HepG2 (cell line): ENCODE data around the gene PPP1R14D. TPM values are rescaled to one million over a fixed set of nuclear protein-coding genes. Genes with fewer than 3 reads are reported as not detected.

ENCODE experiments used
- ETV6 ChIP-seq: sonication (generic); formaldehyde crosslinking; conservative IDR thresholded peaks from 2 replicates; pipeline ENCODE4 v1.4.0; 2020; ENCODE audit warnings: missing genetic modification reagents
- HIVEP1 ChIP-seq: sonication (generic); formaldehyde crosslinking; IDR thresholded peaks from 2 replicates; pipeline ENCODE4 v1.4.0; 2020; ENCODE audit warnings: mild to moderate bottlenecking, missing genetic modification reagents
- KAT8 ChIP-seq: IDR thresholded peaks from 2 replicates; pipeline ENCODE4 v1.6.1; 2016; ENCODE audit warnings: missing genetic modification reagents, missing compliant biosample characterization
- RELA ChIP-seq: sonication (generic); formaldehyde crosslinking; IDR thresholded peaks from 2 replicates; pipeline ENCODE4 v1.4.0; 2020; ENCODE audit warnings: missing genetic modification reagents
- SNAI1 ChIP-seq: sonication (generic); formaldehyde crosslinking; IDR thresholded peaks from 2 replicates; pipeline ENCODE4 v1.5.0; 2020; ENCODE audit warnings: mild to moderate bottlenecking, missing genetic modification reagents, borderline replicate concordance
- ZFP1 ChIP-seq: IDR thresholded peaks from 2 replicates; pipeline ENCODE4 v1.6.1; 2016
- ZNF350 ChIP-seq: sonication (generic); formaldehyde crosslinking; IDR thresholded peaks from 2 replicates; pipeline ENCODE4 v1.4.0; 2020; ENCODE audit warnings: mild to moderate bottlenecking, low read depth, missing genetic modification reagents, borderline replicate concordance
- polyA plus RNA-seq, 8 experiments: library from polyadenylated mRNA; depleted of rRNA in 3 of 8; stranded (reverse) in 7 of 8; unstranded in 1 of 8; fragments of >200 nt; fragmentation: Illumina TruSeq in 4 of 8; extraction: Trizol in 4 of 8; gene quantifications; 2 replicates each; pipeline versions ENCODE4 v1.2.1 to v1.2.3, GENCODE V29; 2011 to 2016; ENCODE audit warnings: low read depth in 4 of 8, missing spikeins in 1 of 8, mixed read lengths in 1 of 8; ENCODE audit not compliant: insufficient read depth in 1 of 8
- total RNA-seq, 5 experiments: library from RNA; depleted of rRNA; stranded (reverse); fragments of >200 nt; fragmentation: Illumina TruSeq; extraction: Trizol; gene quantifications; 2 replicates each; pipeline ENCODE4 v1.2.3, GENCODE V29; 2016; ENCODE audit warnings: low read depth in 1 of 5
- TF ChIP-seq, protein P1 (sequence below): sonication (generic); formaldehyde crosslinking; IDR thresholded peaks from 2 replicates; pipeline ENCODE4 v1.4.0; 2020; ENCODE audit warnings: missing genetic modification reagents
- TF ChIP-seq, protein P2 (sequence below): sonication (generic); formaldehyde crosslinking; IDR thresholded peaks from 2 replicates; pipeline ENCODE4 v1.4.0; 2020; ENCODE audit warnings: missing genetic modification reagents
- TF ChIP-seq, protein P3 (sequence below): IDR thresholded peaks from 2 replicates; pipeline ENCODE4 v1.6.1; 2016; ENCODE audit warnings: missing compliant biosample characterization, missing genetic modification reagents, borderline replicate concordance
- TF ChIP-seq, protein P4 (sequence below): sonication (generic); formaldehyde crosslinking; IDR thresholded peaks from 2 replicates; pipeline ENCODE4 v1.5.1; 2020; ENCODE audit warnings: mild to moderate bottlenecking, missing genetic modification reagents, moderate library complexity

PPP1R14D gene
- total and polyA plus RNA-seq, 2 of the 13 experiments (the other 11 are each of a cell fraction or from before 2014, with no cell fraction given): 0.53 to 0.55 TPM

DNA sequence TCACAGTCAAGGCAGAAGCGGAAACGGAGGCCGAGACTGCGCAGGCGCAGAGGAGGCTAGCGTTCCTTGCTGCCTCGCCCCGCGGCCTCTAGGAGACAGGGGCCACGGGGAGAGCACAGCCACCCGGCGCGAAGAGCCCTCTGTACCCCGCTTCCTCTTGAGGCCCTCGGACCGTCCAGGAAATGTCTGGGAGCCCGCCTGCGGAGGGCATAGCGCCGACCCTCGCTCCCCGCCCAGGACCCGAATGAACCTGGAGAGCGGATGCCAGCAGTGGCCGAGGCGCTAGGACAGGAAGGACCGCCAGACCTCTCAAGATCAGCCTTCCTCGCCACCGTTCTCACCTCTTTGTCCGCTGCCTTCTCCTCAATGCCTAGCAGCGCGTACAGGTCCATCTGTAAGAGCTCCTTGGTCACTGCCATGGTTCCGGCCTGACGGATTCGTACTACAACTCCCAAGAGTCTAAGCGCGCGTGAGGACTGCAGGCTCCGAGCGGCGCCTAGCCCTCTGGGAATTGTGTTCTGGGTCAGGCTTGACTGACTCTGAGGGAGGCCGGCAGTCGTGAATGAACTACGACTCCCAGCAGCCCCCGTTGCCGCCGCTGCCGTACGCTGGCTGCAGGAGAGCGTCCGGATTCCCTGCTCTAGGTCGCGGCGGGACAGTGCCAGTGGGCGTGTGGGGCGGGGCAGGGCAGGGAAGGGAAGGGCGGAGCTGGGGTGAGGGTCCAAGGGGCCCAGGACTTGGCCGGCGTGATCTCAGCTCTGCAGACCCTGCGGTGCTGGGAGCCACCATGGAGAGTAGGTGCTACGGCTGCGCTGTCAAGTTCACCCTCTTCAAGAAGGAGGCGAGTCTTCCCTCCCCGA, 21.2 kb downstream of the PPP1R14D start, which contains the start of the genes DNAJC17 and ZFYVE19 (continued):
- TF ChIP-seq, protein P1, sequence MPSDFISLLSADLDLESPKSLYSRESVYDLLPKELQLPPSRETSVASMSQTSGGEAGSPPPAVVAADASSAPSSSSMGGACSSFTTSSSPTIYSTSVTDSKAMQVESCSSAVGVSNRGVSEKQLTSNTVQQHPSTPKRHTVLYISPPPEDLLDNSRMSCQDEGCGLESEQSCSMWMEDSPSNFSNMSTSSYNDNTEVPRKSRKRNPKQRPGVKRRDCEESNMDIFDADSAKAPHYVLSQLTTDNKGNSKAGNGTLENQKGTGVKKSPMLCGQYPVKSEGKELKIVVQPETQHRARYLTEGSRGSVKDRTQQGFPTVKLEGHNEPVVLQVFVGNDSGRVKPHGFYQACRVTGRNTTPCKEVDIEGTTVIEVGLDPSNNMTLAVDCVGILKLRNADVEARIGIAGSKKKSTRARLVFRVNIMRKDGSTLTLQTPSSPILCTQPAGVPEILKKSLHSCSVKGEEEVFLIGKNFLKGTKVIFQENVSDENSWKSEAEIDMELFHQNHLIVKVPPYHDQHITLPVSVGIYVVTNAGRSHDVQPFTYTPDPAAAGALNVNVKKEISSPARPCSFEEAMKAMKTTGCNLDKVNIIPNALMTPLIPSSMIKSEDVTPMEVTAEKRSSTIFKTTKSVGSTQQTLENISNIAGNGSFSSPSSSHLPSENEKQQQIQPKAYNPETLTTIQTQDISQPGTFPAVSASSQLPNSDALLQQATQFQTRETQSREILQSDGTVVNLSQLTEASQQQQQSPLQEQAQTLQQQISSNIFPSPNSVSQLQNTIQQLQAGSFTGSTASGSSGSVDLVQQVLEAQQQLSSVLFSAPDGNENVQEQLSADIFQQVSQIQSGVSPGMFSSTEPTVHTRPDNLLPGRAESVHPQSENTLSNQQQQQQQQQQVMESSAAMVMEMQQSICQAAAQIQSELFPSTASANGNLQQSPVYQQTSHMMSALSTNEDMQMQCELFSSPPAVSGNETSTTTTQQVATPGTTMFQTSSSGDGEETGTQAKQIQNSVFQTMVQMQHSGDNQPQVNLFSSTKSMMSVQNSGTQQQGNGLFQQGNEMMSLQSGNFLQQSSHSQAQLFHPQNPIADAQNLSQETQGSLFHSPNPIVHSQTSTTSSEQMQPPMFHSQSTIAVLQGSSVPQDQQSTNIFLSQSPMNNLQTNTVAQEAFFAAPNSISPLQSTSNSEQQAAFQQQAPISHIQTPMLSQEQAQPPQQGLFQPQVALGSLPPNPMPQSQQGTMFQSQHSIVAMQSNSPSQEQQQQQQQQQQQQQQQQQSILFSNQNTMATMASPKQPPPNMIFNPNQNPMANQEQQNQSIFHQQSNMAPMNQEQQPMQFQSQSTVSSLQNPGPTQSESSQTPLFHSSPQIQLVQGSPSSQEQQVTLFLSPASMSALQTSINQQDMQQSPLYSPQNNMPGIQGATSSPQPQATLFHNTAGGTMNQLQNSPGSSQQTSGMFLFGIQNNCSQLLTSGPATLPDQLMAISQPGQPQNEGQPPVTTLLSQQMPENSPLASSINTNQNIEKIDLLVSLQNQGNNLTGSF (CRISPR knock-in tag): peak; percentile 75; the same call in 1 of the 2 replicates
- TF ChIP-seq ETV6 (CRISPR knock-in tag) (no peak; the same call in 1 of the 2 replicates), KAT8 (CRISPR knock-in tag) (peak; percentile 82), SNAI1 (CRISPR knock-in tag) (0 out of 2 replicates have a peak, but pooled peaks have one; percentile 22), HIVEP1 (CRISPR knock-in tag) (peak; percentile 79; the same call in 1 of the 2 replicates), ZFP1 (no peak), ZNF350 (CRISPR knock-in tag) (peak; percentile 90), RELA (CRISPR knock-in tag) (no peak; the same call in 1 of the 2 replicates)
- TF ChIP-seq, protein P2, sequence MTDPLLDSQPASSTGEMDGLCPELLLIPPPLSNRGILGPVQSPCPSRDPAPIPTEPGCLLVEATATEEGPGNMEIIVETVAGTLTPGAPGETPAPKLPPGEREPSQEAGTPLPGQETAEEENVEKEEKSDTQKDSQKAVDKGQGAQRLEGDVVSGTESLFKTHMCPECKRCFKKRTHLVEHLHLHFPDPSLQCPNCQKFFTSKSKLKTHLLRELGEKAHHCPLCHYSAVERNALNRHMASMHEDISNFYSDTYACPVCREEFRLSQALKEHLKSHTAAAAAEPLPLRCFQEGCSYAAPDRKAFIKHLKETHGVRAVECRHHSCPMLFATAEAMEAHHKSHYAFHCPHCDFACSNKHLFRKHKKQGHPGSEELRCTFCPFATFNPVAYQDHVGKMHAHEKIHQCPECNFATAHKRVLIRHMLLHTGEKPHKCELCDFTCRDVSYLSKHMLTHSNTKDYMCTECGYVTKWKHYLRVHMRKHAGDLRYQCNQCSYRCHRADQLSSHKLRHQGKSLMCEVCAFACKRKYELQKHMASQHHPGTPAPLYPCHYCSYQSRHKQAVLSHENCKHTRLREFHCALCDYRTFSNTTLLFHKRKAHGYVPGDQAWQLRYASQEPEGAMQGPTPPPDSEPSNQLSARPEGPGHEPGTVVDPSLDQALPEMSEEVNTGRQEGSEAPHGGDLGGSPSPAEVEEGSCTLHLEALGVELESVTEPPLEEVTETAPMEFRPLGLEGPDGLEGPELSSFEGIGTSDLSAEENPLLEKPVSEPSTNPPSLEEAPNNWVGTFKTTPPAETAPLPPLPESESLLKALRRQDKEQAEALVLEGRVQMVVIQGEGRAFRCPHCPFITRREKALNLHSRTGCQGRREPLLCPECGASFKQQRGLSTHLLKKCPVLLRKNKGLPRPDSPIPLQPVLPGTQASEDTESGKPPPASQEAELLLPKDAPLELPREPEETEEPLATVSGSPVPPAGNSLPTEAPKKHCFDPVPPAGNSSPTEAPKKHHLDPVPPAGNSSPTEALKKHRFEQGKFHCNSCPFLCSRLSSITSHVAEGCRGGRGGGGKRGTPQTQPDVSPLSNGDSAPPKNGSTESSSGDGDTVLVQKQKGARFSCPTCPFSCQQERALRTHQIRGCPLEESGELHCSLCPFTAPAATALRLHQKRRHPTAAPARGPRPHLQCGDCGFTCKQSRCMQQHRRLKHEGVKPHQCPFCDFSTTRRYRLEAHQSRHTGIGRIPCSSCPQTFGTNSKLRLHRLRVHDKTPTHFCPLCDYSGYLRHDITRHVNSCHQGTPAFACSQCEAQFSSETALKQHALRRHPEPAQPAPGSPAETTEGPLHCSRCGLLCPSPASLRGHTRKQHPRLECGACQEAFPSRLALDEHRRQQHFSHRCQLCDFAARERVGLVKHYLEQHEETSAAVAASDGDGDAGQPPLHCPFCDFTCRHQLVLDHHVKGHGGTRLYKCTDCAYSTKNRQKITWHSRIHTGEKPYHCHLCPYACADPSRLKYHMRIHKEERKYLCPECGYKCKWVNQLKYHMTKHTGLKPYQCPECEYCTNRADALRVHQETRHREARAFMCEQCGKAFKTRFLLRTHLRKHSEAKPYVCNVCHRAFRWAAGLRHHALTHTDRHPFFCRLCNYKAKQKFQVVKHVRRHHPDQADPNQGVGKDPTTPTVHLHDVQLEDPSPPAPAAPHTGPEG (CRISPR knock-in tag): no peak
- TF ChIP-seq, protein P3, sequence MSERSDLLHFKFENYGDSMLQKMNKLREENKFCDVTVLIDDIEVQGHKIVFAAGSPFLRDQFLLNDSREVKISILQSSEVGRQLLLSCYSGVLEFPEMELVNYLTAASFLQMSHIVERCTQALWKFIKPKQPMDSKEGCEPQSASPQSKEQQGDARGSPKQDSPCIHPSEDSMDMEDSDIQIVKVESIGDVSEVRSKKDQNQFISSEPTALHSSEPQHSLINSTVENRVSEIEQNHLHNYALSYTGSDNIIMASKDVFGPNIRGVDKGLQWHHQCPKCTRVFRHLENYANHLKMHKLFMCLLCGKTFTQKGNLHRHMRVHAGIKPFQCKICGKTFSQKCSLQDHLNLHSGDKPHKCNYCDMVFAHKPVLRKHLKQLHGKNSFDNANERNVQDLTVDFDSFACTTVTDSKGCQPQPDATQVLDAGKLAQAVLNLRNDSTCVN (CRISPR knock-in tag): no peak; the same call in 1 of the 2 replicates
- TF ChIP-seq, protein P4, sequence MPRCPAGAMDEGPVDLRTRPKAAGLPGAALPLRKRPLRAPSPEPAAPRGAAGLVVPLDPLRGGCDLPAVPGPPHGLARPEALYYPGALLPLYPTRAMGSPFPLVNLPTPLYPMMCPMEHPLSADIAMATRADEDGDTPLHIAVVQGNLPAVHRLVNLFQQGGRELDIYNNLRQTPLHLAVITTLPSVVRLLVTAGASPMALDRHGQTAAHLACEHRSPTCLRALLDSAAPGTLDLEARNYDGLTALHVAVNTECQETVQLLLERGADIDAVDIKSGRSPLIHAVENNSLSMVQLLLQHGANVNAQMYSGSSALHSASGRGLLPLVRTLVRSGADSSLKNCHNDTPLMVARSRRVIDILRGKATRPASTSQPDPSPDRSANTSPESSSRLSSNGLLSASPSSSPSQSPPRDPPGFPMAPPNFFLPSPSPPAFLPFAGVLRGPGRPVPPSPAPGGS (CRISPR knock-in tag): peak; percentile 65; the same call in 1 of the 2 replicates
